Hepatocyte (in vitro differentiated cells): Measurements from ENCODE around the gene CAPN2. TPM values are rescaled to one million over a fixed set of nuclear protein-coding genes. Genes with fewer than 3 reads are reported as not detected.

Experiments
- DNase-seq: peaks from one replicate; pipeline ENCODE4 v3.0.0-alpha.2; 2016; ENCODE audit warnings: low spot score
- H2AFZ ChIP-seq: fragments of 200-600 bp; sonication (generic); 2 replicates; pipeline ENCODE4 v1.6.0; 2016; ENCODE audit warnings: antibody characterized with exemption, mild to moderate bottlenecking
- H3K27ac ChIP-seq: fragments of 200-600 bp; sonication (generic); 2 replicates; pipeline ENCODE4 v1.5.1; 2016; ENCODE audit warnings: mild to moderate bottlenecking
- H3K27me3 ChIP-seq: fragments of 200-600 bp; sonication (generic); 2 replicates; pipeline ENCODE4 v1.6.1; 2016
- H3K36me3 ChIP-seq: fragments of 200-600 bp; sonication (generic); replicated peaks from 2 replicates; pipeline ENCODE4 v1.5.1; 2016; ENCODE audit warnings: low read depth; ENCODE audit not compliant: insufficient read depth
- H3K4me1 ChIP-seq: fragments of 200-600 bp; sonication (generic); 2 replicates; pipeline ENCODE4 v1.5.1; 2016; ENCODE audit warnings: mild to moderate bottlenecking, moderate library complexity; ENCODE audit not compliant: insufficient read depth
- H3K4me2 ChIP-seq: fragments of 200-600 bp; sonication (generic); 2 replicates; pipeline ENCODE4 v1.6.0; 2016
- H3K4me3 ChIP-seq: fragments of 200-600 bp; sonication (generic); 2 replicates; pipeline ENCODE4 v1.5.1; 2016; ENCODE audit warnings: mild to moderate bottlenecking
- H3K79me2 ChIP-seq: fragments of 200-600 bp; sonication (generic); 2 replicates; pipeline ENCODE4 v1.6.0; 2017; ENCODE audit warnings: mild to moderate bottlenecking
- H3K9me2 ChIP-seq: fragments of 200-600 bp; sonication (generic); replicated peaks from 2 replicates; pipeline ENCODE4 v1.6.0; 2017; ENCODE audit warnings: mild to moderate bottlenecking; ENCODE audit not compliant: insufficient read depth
- H3K9me3 ChIP-seq: fragments of 200-600 bp; sonication (generic); 2 replicates; pipeline ENCODE4 v1.5.1; 2016; ENCODE audit warnings: low read depth, mild to moderate bottlenecking
- H4K20me1 ChIP-seq: fragments of 200-600 bp; sonication (generic); 2 replicates; pipeline ENCODE4 v1.6.0; 2016; ENCODE audit warnings: mild to moderate bottlenecking; ENCODE audit not compliant: insufficient read depth, poor library complexity, severe bottlenecking
- CTCF ChIP-seq: fragments of 200-600 bp; sonication (generic); IDR thresholded peaks from 2 replicates; pipeline ENCODE4 v1.5.1; 2016; ENCODE audit warnings: antibody characterized with exemption, mild to moderate bottlenecking; ENCODE audit not compliant: poor library complexity
- EZH2 ChIP-seq: fragments of 200-600 bp; sonication (generic); IDR thresholded peaks from 2 replicates; pipeline ENCODE4 v1.6.1; 2016; ENCODE audit warnings: antibody characterized with exemption, mild to moderate bottlenecking, borderline replicate concordance
- EZH2phosphoT487 ChIP-seq: fragments of 200-600 bp; sonication (generic); IDR thresholded peaks from one replicate; pipeline ENCODE4 v1.6.1; 2018; ENCODE audit warnings: antibody characterized with exemption, mild to moderate bottlenecking, low read depth, moderate library complexity; ENCODE audit not compliant: unreplicated experiment, severe bottlenecking
- WGBS: methylation state at CpG from one replicate; pipeline ENCODE4 v1.1.6; 2016; ENCODE audit warnings: low lambda C conversion rate; ENCODE audit errors: missing lambda C conversion rate; 5-methylcytosine and 5-hydroxymethylcytosine counted together
- polyA plus RNA-seq: library from polyadenylated mRNA; unstranded; fragments of >200 nt; fragmentation: Nextera tagmentation; extraction: Ambion mirVana; gene quantifications from 2 replicates; pipeline ENCODE4 v1.2.1, GENCODE V29; 2016
- total RNA-seq: library from RNA; depleted of rRNA; stranded (reverse); fragments of >200 nt; gene quantifications from 2 replicates; pipeline ENCODE4 v1.2.3, GENCODE V29; 2014

Gene CAPN2
- total and polyA plus RNA-seq, 2 experiments from 2014 or later = 147 to 162 TPM

- no peak overlapping the region for H3K4me3 ChIP-seq
- H2AFZ ChIP-seq = no peak overlapping the region
- 61% methylated on average over 2 of the region's 2 CpGs for WGBS
- DNase-seq = no peak
- H3K79me2 ChIP-seq = no peaks in the 10 kb centered on the region
- H3K9me2 ChIP-seq = no peaks in the 10 kb centered on the region
- H3K9me3 ChIP-seq = no peaks in the 10 kb centered on the region
- no peaks in the 10 kb centered on the region for H3K27me3 ChIP-seq
- peak overlapping the region; percentile 38 for H3K4me2 ChIP-seq
- TF ChIP-seq EZH2phosphoT487 = no peak
- no peak for TF ChIP-seq EZH2
- no peak for TF ChIP-seq CTCF
- no peaks in the 10 kb centered on the region for H4K20me1 ChIP-seq
- peak overlapping the region; percentile 91 for H3K27ac ChIP-seq
- H3K36me3 ChIP-seq = no peaks in the 10 kb centered on the region
- H3K4me1 ChIP-seq = peaks cover 22% of the 10 kb centered on the region
Measured at GRCh38 chr1:223771469-223771813, 59.1 kb downstream of the CAPN2 start.

GRCh38 chr1:223771814-223772770 lies 59.8 kb downstream of the CAPN2 start:
- DNase-seq = peak; percentile 81
- TF ChIP-seq EZH2phosphoT487 (no peak), EZH2 (no peak), CTCF (no peak)
- Histone ChIP-seq H3K27ac (peak overlapping the region; percentile 91), H3K4me1 (peaks cover 24% of the 10 kb centered on the region), H3K27me3 (no peaks in the 10 kb centered on the region), H3K4me3 (no peak overlapping the region), H2AFZ (no peak overlapping the region), H3K79me2 (no peaks in the 10 kb centered on the region), H3K9me2 (no peaks in the 10 kb centered on the region), H3K4me2 (peak overlapping the region; percentile 38), H4K20me1 (no peaks in the 10 kb centered on the region), H3K9me3 (no peaks in the 10 kb centered on the region), H3K36me3 (no peaks in the 10 kb centered on the region)
- 21% methylated on average over 16 of the region's 16 CpGs for WGBS

GRCh38 chr1:223772771-223773160 lies 60.4 kb downstream of the CAPN2 start:
- H3K4me2 ChIP-seq = no peak overlapping the region
- WGBS = 76% methylated on average over 5 of the region's 5 CpGs
- H3K4me1 ChIP-seq = peaks cover 29% of the 10 kb centered on the region

More at GRCh38 chr1:223772771-223773160, 60.4 kb downstream of the CAPN2 start:
- H2AFZ ChIP-seq = no peak overlapping the region
- H3K9me3 ChIP-seq = no peaks in the 10 kb centered on the region
- no peaks in the 10 kb centered on the region for H3K27me3 ChIP-seq
- DNase-seq = no peak
- no peak overlapping the region for H3K4me3 ChIP-seq
- no peaks in the 10 kb centered on the region for H3K9me2 ChIP-seq
- no peaks in the 10 kb centered on the region for H3K36me3 ChIP-seq
- no peaks in the 10 kb centered on the region for H4K20me1 ChIP-seq
- no peak for TF ChIP-seq CTCF
- TF ChIP-seq EZH2 = no peak
- TF ChIP-seq EZH2phosphoT487 = no peak
- peak overlapping the region; percentile 91 for H3K27ac ChIP-seq
- H3K79me2 ChIP-seq = no peaks in the 10 kb centered on the region
